ENCODE data around the gene FJX1.

FJX1 gene, protein sequence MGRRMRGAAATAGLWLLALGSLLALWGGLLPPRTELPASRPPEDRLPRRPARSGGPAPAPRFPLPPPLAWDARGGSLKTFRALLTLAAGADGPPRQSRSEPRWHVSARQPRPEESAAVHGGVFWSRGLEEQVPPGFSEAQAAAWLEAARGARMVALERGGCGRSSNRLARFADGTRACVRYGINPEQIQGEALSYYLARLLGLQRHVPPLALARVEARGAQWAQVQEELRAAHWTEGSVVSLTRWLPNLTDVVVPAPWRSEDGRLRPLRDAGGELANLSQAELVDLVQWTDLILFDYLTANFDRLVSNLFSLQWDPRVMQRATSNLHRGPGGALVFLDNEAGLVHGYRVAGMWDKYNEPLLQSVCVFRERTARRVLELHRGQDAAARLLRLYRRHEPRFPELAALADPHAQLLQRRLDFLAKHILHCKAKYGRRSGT

DNA sequence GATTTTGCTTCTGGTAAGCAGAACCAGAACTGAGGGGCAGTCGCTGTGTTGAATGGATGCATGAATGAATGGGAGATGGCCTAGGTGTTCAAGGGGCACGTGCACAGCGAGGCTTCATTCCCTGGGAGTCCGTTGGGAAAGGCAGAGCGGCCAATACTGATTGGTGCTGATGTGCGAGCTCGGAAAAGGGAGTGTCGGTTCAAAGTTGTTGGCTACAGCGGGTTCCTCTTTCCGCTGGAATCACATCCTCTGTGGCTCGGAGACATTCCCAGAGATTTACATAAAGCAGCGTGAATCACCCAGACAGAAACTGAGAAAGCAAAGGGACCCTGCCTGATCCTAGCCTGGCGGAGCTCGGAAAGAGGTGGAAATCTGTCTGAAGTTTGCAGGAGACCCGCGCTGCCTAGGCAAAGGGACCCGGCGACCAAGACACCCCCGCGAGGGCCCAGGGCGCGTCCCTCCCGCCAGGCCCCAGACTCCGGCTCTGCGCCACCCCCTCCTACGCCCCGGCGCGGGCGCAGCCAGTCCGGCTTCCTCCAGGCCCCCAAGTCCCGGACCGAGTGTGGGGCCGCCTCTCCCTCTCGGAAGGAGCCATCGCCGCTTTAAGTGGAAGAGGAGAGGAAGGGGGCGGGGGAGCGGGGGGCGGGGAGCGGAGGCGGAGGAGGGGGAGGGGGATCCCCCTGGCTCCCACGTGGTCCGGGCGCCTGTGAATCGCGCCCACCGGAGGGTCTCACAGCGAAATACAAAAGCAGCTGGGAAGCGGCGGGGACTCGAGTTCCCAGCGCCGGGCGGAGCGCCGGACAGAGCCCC, at the start of gene FJX1:
Gene FJX1, plus strand, starts transcription at position 774 of the 810 bp plus-strand sequence. CDS start 177 bp downstream, outside the sequence.
- DNase-seq (ENCODE audit: low spot score), result peak; percentile 87
- TF ChIP-seq, protein P1, sequence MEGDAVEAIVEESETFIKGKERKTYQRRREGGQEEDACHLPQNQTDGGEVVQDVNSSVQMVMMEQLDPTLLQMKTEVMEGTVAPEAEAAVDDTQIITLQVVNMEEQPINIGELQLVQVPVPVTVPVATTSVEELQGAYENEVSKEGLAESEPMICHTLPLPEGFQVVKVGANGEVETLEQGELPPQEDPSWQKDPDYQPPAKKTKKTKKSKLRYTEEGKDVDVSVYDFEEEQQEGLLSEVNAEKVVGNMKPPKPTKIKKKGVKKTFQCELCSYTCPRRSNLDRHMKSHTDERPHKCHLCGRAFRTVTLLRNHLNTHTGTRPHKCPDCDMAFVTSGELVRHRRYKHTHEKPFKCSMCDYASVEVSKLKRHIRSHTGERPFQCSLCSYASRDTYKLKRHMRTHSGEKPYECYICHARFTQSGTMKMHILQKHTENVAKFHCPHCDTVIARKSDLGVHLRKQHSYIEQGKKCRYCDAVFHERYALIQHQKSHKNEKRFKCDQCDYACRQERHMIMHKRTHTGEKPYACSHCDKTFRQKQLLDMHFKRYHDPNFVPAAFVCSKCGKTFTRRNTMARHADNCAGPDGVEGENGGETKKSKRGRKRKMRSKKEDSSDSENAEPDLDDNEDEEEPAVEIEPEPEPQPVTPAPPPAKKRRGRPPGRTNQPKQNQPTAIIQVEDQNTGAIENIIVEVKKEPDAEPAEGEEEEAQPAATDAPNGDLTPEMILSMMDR (IDR thresholded peaks at IDR 0.05; ENCODE audit: extremely low read depth, missing control alignments), result no peak

DNA sequence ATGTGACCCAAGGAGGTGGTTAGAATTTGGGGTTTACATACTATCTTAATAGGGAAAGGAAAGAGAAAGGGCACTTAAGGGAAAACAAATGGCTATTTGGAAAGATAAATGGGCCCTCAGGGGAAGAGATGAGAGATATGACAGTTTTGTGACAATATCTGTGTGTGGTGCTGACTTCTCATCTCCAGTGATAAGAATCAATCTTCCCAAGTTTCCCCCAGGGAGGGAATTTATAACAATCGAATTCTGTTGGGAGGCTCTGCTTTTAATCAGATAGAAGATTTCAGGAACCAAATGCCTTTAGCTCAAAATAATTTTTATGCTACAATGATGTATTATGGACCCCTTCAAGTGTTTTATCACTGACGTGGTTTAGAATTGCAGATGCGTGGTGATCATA, 46.6 kb upstream of the FJX1 start:
- DNase-seq (ENCODE audit: low spot score), result no peak
- TF ChIP-seq, protein P1 (IDR thresholded peaks at IDR 0.05; ENCODE audit: extremely low read depth, missing control alignments), result no peak

DNA sequence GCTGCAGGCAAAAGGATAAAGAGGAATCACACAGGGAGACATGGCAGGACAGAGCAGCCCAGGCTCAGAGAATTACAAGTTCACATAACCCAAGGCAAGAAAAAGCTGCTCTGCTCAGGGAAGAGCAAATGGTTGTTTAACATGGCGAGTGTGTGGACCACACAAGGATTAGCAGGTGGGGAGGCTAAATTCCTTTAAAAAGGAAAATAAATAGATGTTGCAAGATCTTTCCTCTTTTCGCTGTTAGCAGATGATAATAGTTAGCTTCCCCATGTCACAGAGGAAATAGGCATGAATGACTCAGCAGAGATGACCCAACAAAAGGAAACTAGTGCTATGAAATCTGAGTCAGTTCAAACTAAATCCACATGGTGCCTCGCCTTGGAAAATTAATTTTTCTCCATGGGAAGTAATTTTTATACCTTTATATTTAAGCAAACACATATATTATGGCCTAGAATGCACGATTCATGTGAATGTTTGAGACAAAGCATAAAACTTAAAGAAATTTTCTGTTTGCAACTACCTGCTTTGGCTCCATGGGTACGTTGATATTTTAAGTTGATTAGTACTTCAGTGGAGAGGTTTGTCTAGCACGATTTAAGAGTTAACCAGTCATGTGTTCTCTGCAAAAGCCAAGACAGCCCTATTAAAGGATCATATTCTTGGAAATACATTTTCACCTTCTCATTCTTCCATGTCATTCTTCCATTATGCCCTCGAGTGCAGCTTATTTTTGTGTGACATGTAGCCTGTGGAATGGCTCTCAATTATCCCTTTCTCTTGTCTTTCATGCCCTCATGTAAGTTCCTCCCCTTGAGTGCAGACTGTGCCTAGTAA, 38.5 kb upstream of the FJX1 start:
- DNase-seq (ENCODE audit: low spot score), result no peak
- TF ChIP-seq, protein P1 (IDR thresholded peaks at IDR 0.05; ENCODE audit: extremely low read depth, missing control alignments), result no peak

DNA sequence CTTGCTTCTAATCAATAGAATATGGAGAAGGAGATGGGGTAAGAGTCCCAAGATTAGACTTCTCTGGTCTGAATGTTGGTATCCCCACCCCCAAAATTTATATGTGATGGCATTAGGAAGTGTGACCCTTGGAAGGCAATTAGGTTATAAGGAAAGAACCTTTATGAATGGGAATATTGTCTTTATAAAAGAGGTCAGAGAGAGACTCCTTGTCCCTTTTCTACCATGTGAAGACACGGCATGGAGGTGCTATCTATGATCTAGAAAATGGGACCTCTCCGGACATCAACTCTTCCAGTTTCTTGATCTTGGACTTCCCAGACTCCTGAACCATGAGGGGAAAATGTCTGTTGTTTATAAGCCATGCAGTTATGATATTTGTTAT, 37.9 kb upstream of the FJX1 start:
- TF ChIP-seq, protein P1 (IDR thresholded peaks at IDR 0.05; ENCODE audit: extremely low read depth, missing control alignments), result no peak
- no peak for DNase-seq (ENCODE audit: low spot score)

DNA sequence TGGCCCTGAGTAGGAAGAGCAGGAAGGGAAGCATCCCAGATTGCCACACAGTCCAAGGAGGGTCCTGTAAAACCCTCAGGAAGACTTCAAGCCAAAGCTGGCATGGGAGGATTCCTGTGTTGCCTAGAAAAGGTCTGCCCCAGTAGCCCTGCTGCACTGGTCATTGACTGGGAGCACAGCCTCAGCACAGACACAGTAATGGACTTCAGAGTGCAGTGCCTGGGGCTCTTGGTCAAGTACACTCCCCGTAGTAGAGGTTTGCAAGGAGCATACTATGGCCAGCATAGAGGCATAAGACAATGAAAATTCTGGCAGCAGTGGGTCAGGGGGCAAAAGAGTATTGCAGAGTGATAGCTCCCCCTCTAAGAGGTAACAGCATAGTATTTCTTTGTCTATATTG, 36.2 kb upstream of the FJX1 start:
- TF ChIP-seq, protein P1 (IDR thresholded peaks at IDR 0.05; ENCODE audit: extremely low read depth, missing control alignments), result no peak
- no peak for DNase-seq (ENCODE audit: low spot score)

DNA sequence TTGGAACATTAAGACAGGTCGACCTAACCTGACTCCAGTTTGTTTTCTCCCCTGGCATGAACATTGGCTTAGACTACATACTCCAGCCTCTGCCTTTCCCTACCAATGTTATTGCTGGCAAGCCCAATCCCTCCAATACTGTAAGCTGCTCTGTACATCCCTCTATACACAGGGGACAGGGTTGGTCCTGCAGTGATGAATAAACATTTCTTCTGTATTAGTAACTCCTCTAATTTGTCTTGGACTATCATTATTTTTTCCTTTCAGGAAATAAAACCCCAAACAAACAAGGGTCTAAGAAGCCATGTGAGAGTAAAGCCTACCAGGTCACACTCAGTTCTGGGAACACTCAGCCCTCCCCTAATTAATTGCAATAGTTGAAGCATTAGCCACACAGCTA, 35.1 kb upstream of the FJX1 start:
- DNase-seq (ENCODE audit: low spot score), result no peak
- TF ChIP-seq, protein P1 (IDR thresholded peaks at IDR 0.05; ENCODE audit: extremely low read depth, missing control alignments), result no peak
